GM18868 (cell line): ENCODE results near the gene TTLL10.
"Not testable (repeated sequence)": the region's sequence is repeated elsewhere in the genome, so short reads cannot be mapped to it uniquely, and the experiment has no call there.

Experiments used
- ATAC-seq: cut with Tn5 transposase; IDR thresholded peaks from one replicate; pipeline ENCODE4 v1.9.1; 2021; ENCODE audit warnings: mild to moderate bottlenecking, moderate library complexity; ENCODE audit not compliant: unreplicated experiment

The TTLL10 gene

DNA sequence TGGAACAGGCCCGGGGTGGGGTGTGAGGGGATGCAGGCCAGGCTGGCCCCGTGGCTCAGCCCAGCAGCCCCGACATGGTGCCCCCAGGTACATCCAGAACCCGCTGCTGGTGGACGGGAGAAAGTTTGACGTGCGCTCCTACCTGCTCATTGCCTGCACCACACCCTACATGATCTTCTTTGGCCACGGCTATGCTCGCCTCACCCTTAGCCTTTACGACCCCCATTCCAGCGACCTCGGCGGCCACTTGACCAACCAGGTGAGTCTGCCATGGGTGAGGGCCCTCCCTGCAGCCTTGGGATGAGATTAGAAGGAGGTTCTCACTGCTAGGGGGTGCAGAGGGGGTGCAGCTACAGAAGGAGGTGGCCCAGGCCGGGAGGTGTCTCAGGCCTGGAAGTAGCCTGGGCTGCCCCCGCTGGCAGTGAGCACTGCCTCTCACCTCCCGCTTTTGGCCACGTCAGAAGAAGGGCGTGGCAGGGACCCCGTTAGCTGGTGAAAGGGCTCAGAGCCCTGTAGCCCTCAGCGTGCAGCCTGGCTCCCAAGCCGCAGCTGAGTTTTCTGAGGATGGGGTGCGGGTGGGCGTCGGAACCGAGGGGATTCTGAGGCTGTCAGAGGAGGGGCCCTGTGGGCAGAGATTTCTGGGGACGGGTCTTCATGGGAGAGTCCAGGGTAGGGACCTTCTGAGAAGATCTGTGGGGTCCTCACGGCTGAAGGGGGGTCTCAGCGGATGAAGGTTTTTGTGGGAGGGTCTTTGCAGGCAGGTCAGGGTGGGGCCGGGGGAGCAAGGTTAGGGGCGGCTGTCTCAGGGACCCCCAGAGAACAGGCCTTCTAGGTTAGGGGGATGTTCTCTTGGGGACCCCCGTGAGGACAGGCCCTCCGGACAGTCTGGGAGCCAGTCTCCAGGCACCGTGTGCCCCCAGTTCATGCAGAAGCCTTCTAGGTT is 10.4 kb downstream of the TTLL10 start:
- ATAC-seq: no peak

DNA sequence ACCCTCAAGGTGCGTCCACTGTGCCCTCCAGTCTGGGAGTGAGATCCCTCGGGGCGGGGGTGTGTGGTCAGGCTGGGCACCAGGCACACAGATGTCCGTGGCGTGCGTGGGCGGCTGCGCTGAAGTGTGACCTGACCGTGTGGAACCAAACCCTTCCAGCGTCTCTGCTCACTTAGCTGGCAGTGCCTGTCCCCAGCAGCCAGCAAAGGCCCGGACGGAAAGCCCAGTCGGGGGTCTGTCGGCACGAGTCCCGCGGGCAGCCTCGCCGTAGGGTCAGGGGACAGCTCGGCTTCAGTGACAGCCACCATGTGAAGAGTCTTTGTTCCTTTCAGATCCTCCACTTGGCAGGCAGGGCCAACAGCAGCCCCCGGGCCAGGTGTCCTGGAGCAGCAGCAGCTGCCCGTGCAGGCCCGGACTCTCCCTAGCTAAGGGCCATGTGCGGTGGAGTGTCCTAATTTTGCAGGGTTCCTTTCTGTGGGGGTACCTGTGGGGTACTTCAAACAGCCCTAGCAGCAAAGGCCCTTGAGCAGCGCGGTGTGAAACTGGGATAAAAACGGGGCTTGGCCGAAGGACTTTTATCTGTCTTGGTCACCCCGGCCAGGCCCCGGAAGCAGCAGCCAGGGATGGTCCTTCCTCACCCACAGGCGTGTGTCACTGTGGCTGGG is 11.6 kb downstream of the TTLL10 start:
- no peak for ATAC-seq

GRCh38 chr1:1187938-1188337 is 14.3 kb downstream of the TTLL10 start:
- no peak for ATAC-seq

DNA sequence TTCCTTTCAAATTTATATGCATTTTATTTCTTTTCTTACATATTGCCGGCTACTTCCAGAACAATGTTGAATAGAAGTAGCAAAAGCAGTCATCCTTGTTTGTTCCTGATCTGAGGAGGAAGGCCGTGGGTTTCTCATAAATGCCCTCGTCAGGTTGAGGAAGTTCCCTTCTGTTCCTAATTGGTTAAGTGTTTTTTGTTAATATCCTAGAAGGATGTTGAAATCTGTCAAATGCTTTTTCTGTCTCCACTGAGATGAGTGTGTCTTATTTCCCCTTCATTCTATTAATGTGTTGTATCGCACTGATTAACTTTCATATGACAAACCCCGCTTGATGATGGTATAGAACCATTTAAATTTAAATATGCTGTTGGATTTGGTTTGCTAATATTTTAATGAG is 15.4 kb downstream of the TTLL10 start:
- no peak for ATAC-seq

- no peak for ATAC-seq
These were observed 18.1 kb downstream of the TTLL10 start for GRCh38 chr1:1191734-1192133.

- ATAC-seq: no peak
These were observed 21.0 kb downstream of the TTLL10 start for GRCh38 chr1:1194723-1195122.

- ATAC-seq: not testable (repeated sequence)
These were observed 22.0 kb downstream of the TTLL10 start for GRCh38 chr1:1195726-1196125.

DNA sequence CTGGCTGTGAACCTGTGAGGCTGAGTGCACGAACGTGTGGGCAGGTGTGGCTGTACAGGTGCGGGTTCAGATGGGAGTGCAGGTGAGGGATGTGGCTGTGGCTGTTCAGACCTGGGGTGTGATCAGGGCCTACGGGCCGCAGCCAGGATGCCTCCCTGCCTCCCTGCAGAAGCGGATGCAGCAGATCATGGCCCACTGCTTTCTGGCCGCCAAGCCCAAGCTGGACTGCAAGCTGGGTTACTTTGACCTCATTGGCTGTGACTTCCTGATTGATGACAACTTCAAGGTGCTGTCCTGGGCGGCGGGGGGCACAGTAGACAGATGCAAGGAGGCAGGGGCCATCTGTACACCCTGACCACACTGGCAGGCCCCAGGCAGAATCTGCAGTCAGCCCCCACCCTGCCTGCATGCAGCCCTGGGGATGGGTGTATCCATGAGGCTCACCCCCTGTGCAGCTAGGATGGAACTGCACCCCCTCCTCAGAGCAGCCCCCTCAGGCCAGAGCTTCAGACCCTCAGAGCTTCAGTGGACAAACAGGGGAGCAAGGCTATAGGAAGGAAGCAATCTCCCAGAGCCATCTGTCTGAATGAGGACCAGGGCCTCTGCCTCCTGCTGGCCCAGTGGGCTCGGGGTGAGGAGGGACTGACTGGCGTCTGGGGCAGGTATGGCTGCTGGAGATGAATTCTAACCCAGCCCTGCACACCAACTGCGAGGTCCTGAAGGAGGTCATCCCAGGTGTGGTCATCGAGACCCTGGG is 22.9 kb downstream of the TTLL10 start:
- ATAC-seq: no peak

DNA sequence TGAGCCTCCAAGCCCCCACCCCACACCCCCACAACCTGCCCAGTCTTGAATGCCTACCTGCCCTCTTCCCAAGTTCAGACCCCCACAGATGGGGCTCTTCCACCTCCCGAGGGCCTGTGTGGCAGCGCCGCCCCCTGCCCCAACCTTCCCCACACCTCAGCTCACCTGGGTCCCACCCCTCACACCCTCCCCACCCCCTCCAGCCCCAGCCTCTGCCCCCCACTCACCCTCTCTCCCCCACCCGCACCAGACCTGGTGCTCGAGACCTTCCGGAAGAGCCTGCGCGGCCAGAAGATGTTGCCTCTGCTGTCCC is 23.5 kb downstream of the TTLL10 start:
- ATAC-seq: no peak

GRCh38 chr1:1197551-1198422 is 24.1 kb downstream of the TTLL10 start:
- ATAC-seq: no peak

DNA sequence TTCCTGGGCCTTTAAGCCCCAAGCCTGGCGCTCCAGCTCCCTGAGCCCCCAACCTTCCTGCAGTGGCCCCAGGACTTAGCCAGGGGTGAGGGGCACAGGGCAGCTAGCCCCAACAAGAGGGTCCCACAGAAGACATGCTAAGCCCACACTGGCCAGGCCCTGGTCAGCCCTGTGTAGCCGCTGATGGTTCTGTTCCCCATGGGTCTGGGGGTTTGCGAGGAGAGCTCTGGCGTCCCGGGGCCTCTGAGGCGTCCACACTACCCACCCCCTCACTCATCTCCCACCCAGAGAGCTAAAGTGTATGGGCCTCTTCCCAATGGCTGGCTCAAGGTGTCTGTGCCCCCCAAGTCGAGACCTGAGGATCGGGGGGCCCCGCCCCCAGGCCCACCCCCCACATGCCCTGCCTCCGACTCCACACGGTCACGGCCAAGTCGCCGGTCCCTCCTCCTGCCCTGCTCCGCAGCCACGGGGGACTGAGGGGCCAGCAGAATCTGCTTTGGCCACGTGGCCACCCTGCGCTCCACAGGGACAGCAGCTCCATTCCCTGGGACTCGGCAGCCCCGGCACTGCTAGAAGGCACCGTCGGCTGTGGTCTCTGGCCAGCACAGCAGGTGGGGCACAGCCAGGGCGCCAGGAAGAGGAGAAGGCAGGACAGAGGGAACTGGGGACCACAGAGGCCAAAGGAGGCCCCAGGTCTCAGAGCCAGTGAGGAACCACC is 24.9 kb downstream of the TTLL10 start:
- ATAC-seq: no peak

- no peak for ATAC-seq
These were observed 25.7 kb downstream of the TTLL10 start for GRCh38 chr1:1199141-1199960.

GRCh38 chr1:1199961-1200875 is 26.5 kb downstream of the TTLL10 start:
- no peak for ATAC-seq

- ATAC-seq: peak; percentile 51
These were observed 27.5 kb downstream of the TTLL10 start for GRCh38 chr1:1200876-1201810.

- ATAC-seq: no peak
These were observed 29.3 kb downstream of the TTLL10 start for GRCh38 chr1:1202831-1203560.
